ENCODE measurements around the gene SPTLC3.

SPTLC3 gene

DNA sequence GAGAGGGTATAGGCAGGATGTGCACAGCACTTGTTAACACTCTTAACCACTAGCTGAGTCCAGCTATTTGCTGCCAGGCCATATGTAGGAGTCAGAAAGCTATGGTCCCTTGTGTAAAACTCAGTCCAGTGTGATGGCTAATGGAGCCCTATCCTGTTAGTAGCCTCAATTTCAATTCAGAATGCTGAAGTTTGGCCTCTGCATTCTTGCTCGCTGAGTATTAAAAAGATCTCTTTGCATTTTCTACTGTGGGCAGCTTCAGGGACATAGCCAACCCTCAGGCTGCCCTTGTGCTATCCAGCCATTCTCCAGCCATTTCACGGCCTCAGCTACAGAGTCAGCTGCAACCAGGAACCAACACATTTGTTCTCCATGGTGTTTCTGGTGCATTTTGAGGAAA is 92.5 kb downstream of the SPTLC3 start:
- no peak for DNase-seq

DNA sequence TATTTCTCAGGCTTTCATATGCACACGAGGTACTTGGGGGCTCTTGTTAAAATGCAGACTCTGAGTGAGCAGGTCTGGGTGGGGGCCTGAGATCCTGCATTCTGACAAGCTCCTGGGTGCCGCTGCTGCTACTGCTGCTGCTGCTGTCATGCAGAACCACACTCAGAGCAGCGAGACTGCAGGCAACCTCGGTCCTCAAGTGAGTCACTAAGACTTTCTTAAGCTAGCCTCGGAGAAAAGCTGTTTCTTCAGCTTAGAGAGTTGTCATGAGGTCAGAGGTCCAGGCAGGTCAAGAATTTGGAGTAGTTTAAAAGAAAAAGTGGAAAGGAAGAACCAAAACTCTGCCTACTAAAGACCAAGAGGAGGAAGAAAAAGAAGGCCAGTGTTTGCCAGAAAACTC is 92.9 kb downstream of the SPTLC3 start:
- DNase-seq, result peak; percentile 4

DNA sequence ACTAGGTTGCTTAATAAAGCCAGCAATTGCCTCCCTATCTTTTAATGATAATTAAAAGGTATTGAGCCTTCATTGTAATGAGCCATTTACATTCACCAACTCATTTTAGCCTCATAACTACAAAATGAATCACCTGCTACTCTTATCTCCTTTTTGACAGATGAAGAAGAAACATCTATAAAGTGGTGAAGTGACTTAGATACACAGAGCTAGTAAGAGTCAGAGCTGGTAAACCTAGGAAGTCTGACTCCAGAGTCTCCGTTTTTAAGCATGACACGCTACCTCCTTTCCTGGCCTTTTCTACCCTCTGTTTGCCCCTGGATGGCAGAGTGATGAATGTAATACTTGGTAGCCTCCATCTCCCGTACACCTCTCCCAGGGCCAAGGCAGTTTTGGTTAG is 93.5 kb downstream of the SPTLC3 start:
- DNase-seq, result no peak

DNA sequence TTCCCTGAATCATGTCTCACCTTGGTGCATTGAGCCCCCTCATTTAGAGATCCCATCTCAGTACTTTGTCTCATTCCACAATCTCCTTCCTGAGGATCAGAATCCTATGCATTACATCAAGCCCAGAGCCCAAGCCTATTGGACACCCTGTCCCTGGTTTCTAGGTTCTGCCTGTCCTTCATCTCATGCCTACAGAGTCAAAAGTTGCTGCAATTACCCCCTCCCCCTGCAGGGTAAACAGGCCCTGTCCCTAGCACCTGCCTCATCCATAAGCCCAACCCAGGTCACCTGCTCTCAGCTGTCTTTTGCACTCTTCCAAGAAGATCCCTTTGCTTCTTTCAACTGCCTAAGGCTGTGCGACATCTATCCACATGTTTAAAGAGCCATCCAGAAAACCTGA is 93.9 kb downstream of the SPTLC3 start:
- DNase-seq, result no peak

DNA sequence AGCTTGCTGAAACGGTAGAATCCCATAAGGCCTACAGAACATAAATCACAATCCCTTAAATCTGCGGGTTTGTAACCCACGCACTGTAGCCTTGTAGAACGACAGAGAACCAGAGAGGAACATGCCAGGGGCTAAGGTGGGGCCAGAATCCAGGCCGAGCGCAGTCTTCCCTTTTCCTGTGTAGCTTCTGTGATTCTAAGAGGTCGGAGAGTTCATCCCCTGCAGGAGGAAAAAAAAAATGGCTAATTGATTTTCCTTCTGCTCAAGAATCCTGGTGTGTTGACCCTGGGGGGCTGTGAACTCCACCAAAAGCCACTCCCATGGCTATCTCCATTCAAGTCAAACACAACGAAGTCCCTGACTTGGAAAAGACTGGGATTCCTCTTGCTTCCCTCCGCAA is 96.3 kb downstream of the SPTLC3 start:
- DNase-seq, result no peak

DNA sequence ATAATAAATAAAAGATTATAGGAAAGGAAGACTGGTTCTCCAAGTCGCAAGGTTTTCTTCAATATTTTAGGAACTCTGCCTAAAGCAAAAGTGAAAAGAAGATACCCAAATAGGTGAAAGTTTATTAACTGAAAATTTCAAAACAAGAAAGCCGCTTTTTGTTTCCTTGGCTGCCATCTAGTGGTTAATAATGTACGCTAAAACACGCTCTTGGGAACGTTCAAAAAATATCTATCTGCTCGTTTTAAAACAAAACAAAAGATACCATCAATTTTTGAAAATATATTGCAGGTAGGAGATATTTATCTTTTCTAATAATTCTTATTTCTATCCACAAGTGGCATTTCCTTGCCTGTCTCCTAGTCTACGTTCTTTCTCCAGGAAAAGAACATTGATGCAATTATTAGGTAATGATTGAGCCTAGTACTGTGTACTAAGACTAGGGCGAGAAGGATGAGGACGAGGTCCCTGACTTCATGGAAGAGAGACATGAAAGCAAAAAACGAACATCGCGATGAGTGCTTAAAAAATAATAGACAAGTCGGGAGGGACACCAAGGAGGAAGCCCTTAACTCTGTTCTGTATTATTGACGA is 97.2 kb downstream of the SPTLC3 start:
- peak; percentile 36 for DNase-seq

DNA sequence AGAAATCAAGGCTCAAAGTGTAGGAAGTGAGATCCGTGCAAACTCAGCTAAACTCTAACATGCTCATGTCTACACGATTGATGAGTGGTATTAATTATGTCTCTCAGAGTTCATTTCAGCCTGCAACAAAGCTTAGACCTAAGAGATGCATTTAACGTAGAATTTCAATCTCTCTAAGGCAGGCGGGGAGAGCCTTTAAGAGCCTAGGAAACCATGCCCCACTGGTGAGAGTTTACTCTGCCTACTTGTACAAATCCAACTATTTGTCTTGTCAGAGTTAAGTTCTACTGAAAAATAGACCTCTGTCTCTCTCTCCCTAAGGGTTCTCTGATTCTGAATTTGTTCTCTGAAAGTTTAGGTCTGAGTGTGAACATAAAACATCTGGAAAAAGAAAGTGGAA is 100.9 kb downstream of the SPTLC3 start:
- no peak for DNase-seq

DNA sequence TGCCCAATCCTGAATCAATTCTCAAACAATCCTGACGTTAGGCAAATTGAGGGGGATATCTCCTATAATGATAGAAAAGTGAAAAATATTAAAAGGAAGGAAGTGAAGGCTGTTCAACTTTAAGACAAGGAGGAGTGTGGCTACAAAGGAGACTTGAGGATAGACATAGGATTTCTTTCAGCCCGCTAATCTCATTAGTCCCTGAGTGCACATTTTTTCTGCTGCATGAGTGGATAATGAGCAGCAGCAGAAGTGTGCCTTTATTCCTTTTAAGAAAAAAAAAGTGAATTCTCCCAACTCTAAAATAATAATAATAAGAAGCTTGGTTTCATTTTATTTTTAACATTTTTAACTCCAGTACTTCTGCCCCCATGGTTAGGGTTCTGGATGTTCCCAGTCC is 102.0 kb downstream of the SPTLC3 start:
- DNase-seq, result no peak

DNA sequence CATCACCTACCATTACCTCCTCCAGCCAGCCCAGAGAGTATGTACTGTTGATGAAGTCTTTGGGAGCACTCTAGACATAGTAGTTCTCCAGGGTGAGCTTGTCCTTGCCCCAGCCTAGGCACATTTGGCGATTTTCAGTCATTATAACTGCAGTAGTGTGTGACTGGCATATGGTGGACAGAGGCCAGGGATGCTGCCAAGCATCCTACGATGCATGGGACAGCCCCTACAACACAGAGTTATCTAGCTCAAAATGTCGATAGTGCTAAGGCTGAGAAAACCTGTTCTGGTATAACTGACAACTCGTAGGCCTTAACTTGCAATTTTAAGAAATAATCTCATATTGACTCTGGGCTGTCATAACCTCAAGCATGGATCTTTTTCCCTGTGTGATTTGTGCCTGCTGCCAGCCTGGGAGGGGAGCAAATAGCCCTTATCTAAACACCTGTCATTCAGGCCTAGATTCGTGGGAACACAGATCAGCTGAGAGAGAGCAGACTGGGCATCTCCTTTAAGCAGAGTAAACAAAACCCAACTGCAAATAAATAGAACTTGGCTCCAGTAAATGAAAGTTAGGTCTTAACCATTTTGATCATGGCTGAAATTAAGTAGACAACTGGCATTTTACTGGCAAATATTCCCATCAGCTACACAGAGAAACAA is 102.6 kb downstream of the SPTLC3 start:
- DNase-seq, result no peak

DNA sequence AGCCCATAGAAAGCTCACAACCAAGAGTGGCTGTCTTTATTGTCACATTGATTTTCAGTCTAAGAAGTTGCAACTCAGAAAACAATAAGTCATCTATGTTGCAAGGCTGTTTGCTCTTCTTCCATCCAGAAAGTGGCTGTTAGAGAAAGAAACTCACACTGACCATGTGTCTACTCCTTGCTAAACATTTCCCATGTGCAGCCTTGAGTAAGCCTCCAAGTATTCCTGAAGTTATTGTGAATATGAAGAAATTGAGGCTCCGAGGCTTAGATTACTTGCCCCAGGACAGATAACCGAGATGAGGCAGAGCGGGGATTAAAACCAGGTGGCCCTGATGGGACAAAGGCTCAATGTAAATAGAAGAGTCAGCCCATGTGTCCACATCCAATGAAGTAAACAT is 105.0 kb downstream of the SPTLC3 start:
- no peak for DNase-seq

DNA sequence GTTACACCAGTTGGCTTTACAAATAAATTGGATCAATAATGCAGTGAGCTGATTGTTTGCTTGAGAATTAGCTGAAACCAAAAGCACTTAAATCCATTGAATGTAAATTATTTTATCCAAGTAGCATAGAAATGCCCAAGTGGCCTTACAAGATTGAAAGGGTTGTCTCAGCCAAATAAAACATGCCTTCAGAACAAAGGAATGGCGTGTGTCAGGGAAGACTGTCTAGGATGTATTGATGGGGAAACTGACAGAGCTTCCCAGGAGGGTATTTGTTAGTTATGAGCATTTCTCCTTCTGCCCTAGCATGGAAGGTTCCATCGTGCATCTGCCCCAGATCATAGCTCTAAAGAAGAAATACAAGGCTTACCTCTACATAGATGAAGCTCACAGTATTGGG is 108.4 kb downstream of the SPTLC3 start:
- DNase-seq, result no peak

DNA sequence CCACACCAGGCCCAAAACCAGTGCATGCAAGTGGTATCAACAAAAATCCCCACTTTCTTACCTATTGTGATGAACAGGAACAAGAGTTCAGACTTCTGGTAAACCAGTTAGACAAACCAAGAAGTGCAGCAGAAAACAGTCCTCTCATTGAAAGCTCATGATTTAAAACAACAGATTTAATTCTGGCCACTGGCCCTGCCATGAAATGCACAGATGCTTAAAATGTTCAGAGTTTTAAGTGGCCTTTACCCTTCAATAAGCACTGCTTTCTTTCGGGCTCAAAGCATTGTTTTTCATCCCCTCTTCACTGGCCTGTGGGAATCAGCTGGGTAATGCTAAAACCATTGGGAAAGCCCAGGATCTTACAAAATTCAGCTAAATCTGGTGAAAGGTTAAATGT is 109.9 kb downstream of the SPTLC3 start:
- DNase-seq, result no peak

DNA sequence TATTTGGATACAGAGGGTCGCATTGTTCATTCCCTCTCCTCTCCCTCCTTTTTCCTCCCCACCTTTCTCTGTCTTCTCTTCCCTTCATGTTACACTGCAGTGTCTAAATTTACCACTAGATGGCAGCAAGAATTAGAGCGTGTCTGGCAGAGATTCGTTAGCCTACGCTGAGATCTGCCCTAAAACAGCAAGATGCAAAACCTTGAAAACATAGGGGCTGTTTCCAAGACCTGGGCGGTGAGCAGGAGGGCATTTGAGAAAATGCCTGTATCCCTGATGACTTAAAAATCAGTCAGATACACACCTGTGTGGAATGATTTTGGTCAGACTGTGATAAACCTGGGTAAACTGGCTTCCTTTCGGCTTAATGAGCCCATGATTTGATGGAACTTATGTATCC is 110.8 kb downstream of the SPTLC3 start:
- peak; percentile 65 for DNase-seq

DNA sequence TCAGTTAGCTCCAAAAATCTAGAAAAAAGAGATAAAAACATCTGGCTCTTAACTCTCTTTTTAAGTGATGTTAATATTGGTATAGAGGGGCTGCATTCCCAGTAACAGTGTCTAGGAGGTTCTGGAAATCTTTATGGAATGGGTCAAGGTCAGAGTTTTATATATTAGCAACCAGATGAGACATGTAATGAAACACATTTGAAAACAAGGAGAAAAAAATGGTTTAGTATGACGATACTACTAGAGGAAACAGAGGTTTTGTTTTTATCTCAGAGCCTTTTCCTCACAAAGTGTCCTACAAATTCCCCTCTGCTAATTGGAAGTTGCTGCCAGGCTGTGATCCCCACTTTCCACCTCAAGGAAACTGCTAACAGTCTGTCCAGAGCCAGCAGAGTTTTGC is 111.7 kb downstream of the SPTLC3 start:
- no peak for DNase-seq

DNA sequence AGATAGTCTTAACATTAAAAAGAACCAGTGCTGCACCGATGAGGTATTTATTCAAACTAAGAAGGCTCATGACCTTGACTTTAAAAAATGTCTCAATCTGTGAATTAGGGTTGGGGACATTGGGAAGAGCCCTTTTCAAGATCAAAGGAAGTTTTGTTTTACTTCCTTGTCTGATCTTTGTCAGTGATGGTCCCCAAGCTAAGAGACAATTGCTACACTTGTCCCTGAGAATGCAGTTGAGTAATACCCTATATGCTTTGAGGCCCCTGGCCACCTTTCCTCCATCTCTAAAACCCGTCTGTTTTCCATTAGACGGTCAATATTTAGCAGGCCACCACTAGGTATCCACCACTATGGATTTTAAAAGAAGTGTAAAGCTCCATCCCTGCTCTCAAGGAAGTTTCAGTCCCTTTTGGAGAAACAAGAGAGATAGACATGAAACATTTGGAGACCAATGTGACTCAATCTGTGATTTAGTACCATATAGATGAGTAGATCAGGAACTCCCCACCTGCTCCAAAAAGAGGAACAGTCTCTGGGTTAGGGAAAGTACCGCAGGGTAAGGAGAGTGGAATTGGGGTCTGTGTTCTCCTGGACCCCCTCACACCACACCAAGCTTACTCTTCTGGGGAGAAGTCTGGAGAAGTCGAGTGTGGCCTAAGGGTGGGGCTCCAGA is 113.2 kb downstream of the SPTLC3 start:
- no peak for DNase-seq

DNA sequence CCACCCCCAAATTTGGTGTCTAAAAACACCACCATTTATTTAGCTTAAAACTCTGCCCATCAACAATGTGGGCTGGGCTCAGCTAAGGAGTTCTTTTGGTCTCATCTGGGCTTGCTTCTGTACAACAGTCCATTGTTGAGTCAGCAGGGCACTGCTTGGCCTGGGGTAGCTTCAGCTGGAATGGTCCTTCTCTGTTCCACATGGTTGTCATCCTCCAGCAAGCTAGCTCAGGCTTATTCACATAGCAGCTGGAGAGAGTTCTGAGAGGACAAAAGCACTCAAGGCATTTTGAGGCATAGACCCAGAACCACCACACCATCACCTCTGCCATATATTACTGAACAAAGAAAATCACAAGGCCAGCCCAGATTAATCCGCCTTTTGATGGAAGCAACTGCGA is 116.7 kb downstream of the SPTLC3 start:
- no peak for DNase-seq

DNA sequence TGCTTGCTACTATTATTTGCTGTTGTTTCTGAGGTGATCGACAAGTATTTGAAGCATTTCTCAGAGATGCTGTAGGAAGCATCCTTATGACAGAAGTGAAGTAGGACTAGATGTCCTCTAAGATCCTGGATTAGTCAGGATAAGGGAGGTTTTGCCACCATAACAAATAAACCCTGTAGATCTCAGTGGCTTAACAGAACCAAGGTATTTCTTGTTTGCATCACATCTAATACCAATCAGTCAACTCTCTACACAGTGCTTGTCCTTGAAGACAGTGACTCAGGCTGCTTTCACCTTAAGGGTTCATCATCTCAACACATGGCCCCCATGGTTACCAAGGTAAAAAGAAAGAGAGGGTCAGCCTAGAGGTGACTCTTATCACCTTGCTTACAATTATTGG is 119.4 kb downstream of the SPTLC3 start:
- DNase-seq, result no peak

DNA sequence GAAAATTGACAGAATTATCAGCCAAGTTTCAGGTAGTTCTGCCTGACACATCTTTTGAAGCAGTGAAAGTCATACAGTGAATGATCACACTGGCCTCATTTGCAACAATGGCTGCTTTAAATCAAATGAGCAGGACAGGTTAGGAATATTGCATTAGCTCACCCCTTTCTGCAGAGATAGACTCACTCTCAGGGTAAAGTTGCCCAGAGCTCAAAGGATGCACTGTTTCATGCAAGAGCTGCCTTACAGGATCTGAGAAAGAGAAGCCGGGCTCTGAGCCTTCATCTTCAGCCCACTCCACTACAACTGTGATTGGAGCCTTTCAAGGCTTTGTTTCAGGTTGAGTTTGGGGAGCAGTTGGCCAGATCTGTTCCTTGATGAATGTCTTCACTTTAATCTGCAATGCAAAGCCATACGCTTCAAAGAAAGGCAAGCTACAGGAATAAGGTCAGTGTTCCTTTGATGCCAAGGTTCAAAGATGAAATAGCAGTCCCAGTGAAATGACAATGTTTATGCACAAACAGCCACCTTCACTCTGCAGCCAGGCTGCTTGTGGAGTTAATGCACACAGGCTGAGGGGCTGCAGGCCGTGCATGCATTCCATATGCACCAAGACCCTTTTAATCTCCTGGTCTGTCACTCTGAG is 121.4 kb downstream of the SPTLC3 start:
- DNase-seq, result no peak

DNA sequence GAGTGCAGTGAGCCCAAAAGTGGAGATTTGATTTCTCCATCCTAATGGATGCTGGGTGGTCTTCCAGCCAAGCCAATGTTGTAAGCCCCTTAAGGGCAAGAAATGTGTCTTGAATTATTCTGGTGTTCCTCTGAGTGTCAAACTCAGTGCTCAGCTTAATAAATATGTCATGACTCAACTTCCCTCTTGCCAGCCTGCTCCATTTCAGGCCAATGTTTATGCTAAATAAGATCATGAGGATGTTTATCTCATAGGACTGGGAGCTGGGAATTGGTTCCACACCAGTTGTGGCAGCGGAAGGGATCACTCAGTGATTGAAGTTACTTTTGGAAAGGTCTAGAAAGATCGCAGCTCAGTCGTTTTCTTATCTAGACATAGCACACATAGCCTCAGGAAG is 121.9 kb downstream of the SPTLC3 start:
- DNase-seq, result no peak

DNA sequence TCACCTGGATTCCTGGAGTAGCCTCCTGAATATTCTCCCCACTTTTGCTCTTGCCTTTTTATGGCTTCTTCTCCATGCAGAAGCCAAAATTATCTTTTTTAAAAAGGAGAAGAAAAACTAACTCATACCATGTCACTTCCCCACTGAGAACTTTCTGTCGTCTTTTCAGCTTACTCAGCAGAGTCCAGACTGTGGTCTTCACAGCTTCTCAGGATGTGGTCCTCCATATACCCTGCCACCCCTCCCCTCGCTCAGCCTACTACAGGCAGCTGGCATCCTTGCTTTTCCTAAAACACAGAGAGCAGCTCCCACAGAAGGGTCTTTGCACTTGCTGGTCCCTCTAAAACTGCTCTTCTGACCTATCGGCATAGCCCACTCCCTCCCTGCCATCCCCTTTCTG is 122.9 kb downstream of the SPTLC3 start:
- DNase-seq, result no peak

DNA sequence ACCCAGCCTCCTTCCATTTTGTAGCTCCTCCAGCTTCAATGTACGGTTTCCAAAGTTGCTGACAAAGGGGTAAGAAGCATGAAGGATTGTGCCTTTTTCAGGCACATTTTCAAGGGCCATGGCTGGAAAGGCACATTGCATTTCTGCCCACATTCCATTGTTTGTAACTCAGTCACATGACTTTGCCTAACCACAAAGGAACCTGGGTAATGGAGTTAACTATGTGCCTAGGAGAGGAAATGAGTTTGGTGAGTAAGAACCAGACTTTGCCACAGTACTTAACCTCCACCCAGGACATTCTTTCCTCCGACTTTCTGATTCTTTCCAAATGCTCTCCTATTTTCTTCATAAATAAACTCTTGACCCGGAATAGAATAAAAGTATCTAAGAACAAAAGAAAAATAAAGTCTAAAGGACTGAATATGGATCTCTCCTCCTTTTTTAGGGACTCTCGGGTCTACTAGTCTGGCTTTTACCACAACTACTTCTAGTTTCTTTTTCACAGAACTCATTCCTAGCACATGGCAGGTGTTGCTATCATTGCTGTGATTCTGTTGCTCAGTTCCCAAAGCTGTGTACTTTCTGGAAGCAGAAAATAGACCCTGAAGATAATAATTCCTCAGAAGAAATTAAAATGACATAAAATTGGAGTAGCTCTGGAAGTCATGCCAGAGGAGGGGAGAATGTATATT is 130.8 kb downstream of the SPTLC3 start:
- peak; percentile 18 for DNase-seq

DNA sequence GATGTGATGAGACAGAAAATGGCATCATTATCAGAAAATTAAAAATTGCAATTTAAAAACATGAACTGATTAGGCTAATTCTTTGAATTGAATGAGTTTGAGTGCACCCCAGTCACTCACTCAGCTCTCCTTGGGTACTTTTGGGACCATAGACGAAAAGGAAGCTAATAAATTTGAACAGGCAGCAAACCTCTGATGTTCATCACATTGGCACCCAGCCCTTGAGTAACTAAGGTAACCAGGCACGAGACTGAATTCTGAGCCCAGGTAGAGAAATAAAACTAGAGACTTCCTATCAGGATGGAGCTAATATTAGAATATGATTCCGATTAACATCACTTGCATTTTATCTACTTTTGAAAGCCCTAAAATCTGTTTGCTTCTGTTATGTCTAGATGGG is 131.4 kb downstream of the SPTLC3 start:
- no peak for DNase-seq

DNA sequence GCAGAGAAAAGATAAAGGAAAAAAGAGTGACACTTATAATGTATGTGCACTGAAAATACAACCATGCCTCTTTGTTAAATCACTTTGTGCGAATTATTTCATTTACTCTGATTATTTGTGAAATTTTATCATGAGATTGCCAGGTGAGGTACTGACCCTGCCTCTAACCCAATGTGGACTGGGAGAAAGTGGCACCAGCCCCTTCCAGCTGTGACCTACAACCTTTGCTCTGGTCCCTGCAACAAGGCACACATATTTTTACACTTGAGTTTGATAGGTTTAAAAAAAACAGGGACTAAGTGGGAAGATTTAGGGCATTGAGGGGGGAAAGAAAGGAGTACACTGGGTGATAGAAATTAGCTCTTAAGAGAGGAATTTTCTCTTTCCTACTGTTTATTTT is 132.0 kb downstream of the SPTLC3 start:
- DNase-seq, result no peak
